Activated naive CD8-positive, alpha-beta T cell treated with anti-CD3 and anti-CD28 coated beads, Interleukin-2, amount 50 U/mL, for 24 hours (primary cell): ENCODE measurements around the gene BIRC2.
"Not testable (repeated sequence)": the region's sequence is repeated elsewhere in the genome, so short reads cannot be mapped to it uniquely, and the experiment has no call there.

Experiments
- ATAC-seq: fragments of 150-1000 bp; cut with Tn5 transposase; one replicate; pipeline ENCODE4 v1.10.0; 2021
- DNase-seq: peaks from one replicate; pipeline ENCODE4 v3.0.0; 2021
- H3K27ac Mint-ChIP-seq: one replicate; pipeline ENCODE4 v1.8.0; 2021; ENCODE audit warnings: mild to moderate bottlenecking, mixed read lengths
- H3K27me3 Mint-ChIP-seq: one replicate; pipeline ENCODE4 v1.8.0; 2021; ENCODE audit warnings: mixed read lengths
- H3K36me3 Mint-ChIP-seq: one replicate; pipeline ENCODE4 v1.8.0; 2021; ENCODE audit warnings: low read depth, mixed read lengths
- H3K4me1 Mint-ChIP-seq: one replicate; pipeline ENCODE4 v1.8.0; 2021; ENCODE audit warnings: mixed read lengths
- H3K4me3 Mint-ChIP-seq: one replicate; pipeline ENCODE4 v1.8.0; 2021; ENCODE audit warnings: mild to moderate bottlenecking, moderate library complexity, mixed read lengths
- H3K9me3 Mint-ChIP-seq: one replicate; pipeline ENCODE4 v1.8.0; 2021; ENCODE audit warnings: mixed read lengths

Gene BIRC2

GRCh38 chr11:102341844-102342318, 5.1 kb upstream of the BIRC2 start:
- H3K27me3 Mint-ChIP-seq: no peaks in the 10 kb centered on the region
- no peak overlapping the region for H3K4me3 Mint-ChIP-seq
- no peak overlapping the region for H3K27ac Mint-ChIP-seq
- H3K9me3 Mint-ChIP-seq: no peaks in the 10 kb centered on the region
- peak; percentile 46 for ATAC-seq
- peak; percentile 74 for DNase-seq
- peaks cover 21% of the 10 kb centered on the region for H3K36me3 Mint-ChIP-seq
- H3K4me1 Mint-ChIP-seq: peaks cover 51% of the 10 kb centered on the region

- DNase-seq: no peak
- Mint-ChIP-seq H3K4me3 (no peak overlapping the region), H3K36me3 (peaks cover 18% of the 10 kb centered on the region), H3K27me3 (no peaks in the 10 kb centered on the region), H3K9me3 (no peaks in the 10 kb centered on the region), H3K27ac (no peak overlapping the region), H3K4me1 (peaks cover 50% of the 10 kb centered on the region)
- no peak for ATAC-seq
These were observed 3.2 kb upstream of the BIRC2 start for GRCh38 chr11:102343809-102344208.

- Mint-ChIP-seq H3K27ac (peak overlapping the region; percentile 98), H3K9me3 (no peaks in the 10 kb centered on the region), H3K4me3 (peak overlapping the region; percentile 91), H3K4me1 (peaks cover 53% of the 10 kb centered on the region), H3K36me3 (peaks cover 25% of the 10 kb centered on the region), H3K27me3 (no peaks in the 10 kb centered on the region)
- DNase-seq (no peak), ATAC-seq (no peak)
These were observed 1.1 kb upstream of the BIRC2 start for GRCh38 chr11:102345904-102346303.

- Mint-ChIP-seq H3K36me3 (peaks cover 28% of the 10 kb centered on the region), H3K27ac (peak overlapping the region; percentile 98), H3K27me3 (no peaks in the 10 kb centered on the region), H3K4me3 (peak overlapping the region; percentile 91), H3K4me1 (peaks cover 54% of the 10 kb centered on the region), H3K9me3 (no peaks in the 10 kb centered on the region)
- ATAC-seq (no peak), DNase-seq (no peak)
These were observed 612 bp upstream of the BIRC2 start for GRCh38 chr11:102346456-102346747.

DNA sequence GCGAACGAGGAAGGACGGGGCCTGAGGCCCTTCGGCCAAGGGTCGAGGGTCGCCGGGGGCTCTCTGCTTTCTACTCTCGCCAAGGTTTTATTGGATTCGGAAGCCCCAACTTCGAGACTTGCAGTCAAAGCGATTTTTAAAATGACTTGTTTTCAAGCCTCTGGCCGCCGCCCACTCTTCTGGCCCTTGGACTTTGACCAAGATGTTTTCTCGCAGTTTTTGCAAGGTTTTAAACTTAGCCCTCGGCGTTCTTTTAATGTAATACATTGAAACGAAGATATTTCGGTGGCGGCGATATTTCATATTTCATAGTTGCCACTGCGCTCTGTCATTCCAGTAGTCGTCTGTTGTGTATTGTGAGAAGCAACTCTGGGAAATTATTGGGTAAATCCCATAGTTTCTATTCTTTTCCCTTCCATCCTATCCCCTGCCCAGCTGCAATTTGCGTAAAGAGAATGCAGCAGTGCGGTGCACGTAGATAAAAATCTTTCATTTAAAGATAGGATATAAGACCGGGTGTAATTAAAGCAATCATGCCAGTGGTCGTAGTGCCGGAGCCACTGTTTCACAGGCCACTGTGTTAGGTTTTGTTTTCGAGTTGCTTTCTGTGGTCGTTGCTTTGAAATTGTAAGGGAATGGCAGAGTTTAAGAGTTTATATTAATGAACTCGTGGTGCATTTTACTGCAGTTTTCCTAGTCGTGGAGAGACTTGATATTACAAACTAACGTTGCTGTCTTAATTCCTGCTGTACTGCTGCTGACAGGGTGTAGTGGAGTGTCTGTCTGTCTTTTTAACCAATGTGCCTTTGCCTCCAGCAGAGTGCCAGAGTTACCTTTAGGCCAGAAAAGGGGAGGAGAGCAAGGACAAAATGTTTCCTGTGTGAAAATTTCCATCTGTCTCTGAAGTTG, 702 bp downstream of the BIRC2 start:
- H3K36me3 Mint-ChIP-seq: peaks cover 36% of the 10 kb centered on the region
- DNase-seq (no peak), ATAC-seq (peak; percentile 13)
- no peaks in the 10 kb centered on the region for H3K9me3 Mint-ChIP-seq
- peak overlapping the region; percentile 98 for H3K27ac Mint-ChIP-seq
- H3K4me1 Mint-ChIP-seq: peaks cover 49% of the 10 kb centered on the region
- no peaks in the 10 kb centered on the region for H3K27me3 Mint-ChIP-seq
- H3K4me3 Mint-ChIP-seq: peak overlapping the region; percentile 91

DNA sequence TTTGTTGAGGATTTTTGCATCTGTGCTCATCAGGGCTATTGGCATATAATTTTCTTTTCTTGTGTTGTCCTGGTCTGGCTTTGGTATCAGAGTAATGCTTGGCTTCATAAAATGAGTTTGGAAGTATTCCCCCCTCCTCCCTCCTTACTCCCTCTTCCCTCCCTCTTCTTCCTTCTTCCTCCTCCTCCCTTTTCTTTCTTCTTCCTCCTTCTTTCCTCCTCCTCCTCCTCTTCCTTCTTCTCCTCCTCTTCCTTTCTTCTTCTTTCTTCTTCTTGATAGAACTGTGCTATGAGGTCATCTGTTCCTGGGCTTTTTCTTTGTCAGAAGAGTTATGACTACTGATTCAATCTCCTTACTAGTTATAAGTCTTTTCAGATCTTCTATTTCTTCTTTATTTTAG, 10.1 kb downstream of the BIRC2 start:
- Mint-ChIP-seq H3K4me3 (no peak overlapping the region), H3K27ac (no peak overlapping the region), H3K4me1 (peaks cover 43% of the 10 kb centered on the region), H3K9me3 (peaks cover 23% of the 10 kb centered on the region), H3K27me3 (no peaks in the 10 kb centered on the region), H3K36me3 (peaks cover 80% of the 10 kb centered on the region)
- ATAC-seq (no peak), DNase-seq (no peak)

DNA sequence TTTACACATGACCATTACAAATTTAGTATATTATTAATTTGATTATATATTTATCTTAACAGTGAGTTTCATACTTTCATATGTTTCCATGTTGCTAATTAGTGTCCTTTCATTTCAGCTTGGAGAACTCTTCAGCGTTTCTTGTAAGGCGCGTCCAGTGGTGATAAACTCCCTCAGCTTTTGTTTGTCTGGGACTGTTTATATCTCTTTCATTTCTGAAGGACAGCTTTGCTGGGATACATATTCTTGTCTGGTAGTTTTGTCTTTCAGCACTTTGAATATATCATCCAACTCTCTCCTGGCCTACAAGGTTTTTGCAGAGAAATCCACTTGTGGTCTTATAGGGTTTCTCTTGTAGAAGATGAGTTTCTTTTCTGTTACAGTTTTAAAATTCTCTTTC, 12.4 kb downstream of the BIRC2 start:
- H3K27me3 Mint-ChIP-seq: no peaks in the 10 kb centered on the region
- ATAC-seq (no peak), DNase-seq (no peak)
- no peak overlapping the region for H3K4me3 Mint-ChIP-seq
- peaks cover 81% of the 10 kb centered on the region for H3K36me3 Mint-ChIP-seq
- peaks cover 46% of the 10 kb centered on the region for H3K4me1 Mint-ChIP-seq
- H3K9me3 Mint-ChIP-seq: peaks cover 23% of the 10 kb centered on the region
- H3K27ac Mint-ChIP-seq: no peak overlapping the region

- H3K36me3 Mint-ChIP-seq: peaks cover 77% of the 10 kb centered on the region
- no peaks in the 10 kb centered on the region for H3K27me3 Mint-ChIP-seq
- ATAC-seq (no peak), DNase-seq (no peak)
- peaks cover 46% of the 10 kb centered on the region for H3K4me1 Mint-ChIP-seq
- H3K9me3 Mint-ChIP-seq: peaks cover 18% of the 10 kb centered on the region
- peak overlapping the region; percentile 71 for H3K27ac Mint-ChIP-seq
- no peak overlapping the region for H3K4me3 Mint-ChIP-seq
These were observed 13.7 kb downstream of the BIRC2 start for GRCh38 chr11:102360681-102361080.

GRCh38 chr11:102361086-102362031, 14.3 kb downstream of the BIRC2 start:
- Mint-ChIP-seq H3K36me3 (peaks cover 77% of the 10 kb centered on the region), H3K4me1 (peaks cover 48% of the 10 kb centered on the region), H3K27ac (peak overlapping the region; percentile 41), H3K27me3 (no peaks in the 10 kb centered on the region), H3K4me3 (peak overlapping the region; percentile 22), H3K9me3 (peaks cover 15% of the 10 kb centered on the region)
- DNase-seq (no peak), ATAC-seq (peak; percentile 89)

- no peak for ATAC-seq
- Mint-ChIP-seq H3K4me1 (peaks cover 48% of the 10 kb centered on the region), H3K27me3 (no peaks in the 10 kb centered on the region), H3K36me3 (peaks cover 69% of the 10 kb centered on the region), H3K4me3 (no peak overlapping the region), H3K9me3 (peaks cover 4% of the 10 kb centered on the region), H3K27ac (peak overlapping the region; percentile 14)
- DNase-seq: no peak
These were observed 18.0 kb downstream of the BIRC2 start for GRCh38 chr11:102364991-102365390.

- ATAC-seq: no peak
- Mint-ChIP-seq H3K27ac (no peak overlapping the region), H3K9me3 (no peaks in the 10 kb centered on the region), H3K27me3 (no peaks in the 10 kb centered on the region), H3K4me3 (no peak overlapping the region), H3K4me1 (peaks cover 33% of the 10 kb centered on the region), H3K36me3 (peaks cover 55% of the 10 kb centered on the region)
- DNase-seq: no peak
These were observed 20.4 kb downstream of the BIRC2 start for GRCh38 chr11:102367364-102367763.

GRCh38 chr11:102368472-102368871, 21.5 kb downstream of the BIRC2 start:
- Mint-ChIP-seq H3K27ac (no peak overlapping the region), H3K4me3 (no peak overlapping the region), H3K27me3 (no peaks in the 10 kb centered on the region), H3K36me3 (peaks cover 49% of the 10 kb centered on the region), H3K4me1 (peaks cover 29% of the 10 kb centered on the region), H3K9me3 (no peaks in the 10 kb centered on the region)
- ATAC-seq (peak; percentile 86), DNase-seq (no peak)

DNA sequence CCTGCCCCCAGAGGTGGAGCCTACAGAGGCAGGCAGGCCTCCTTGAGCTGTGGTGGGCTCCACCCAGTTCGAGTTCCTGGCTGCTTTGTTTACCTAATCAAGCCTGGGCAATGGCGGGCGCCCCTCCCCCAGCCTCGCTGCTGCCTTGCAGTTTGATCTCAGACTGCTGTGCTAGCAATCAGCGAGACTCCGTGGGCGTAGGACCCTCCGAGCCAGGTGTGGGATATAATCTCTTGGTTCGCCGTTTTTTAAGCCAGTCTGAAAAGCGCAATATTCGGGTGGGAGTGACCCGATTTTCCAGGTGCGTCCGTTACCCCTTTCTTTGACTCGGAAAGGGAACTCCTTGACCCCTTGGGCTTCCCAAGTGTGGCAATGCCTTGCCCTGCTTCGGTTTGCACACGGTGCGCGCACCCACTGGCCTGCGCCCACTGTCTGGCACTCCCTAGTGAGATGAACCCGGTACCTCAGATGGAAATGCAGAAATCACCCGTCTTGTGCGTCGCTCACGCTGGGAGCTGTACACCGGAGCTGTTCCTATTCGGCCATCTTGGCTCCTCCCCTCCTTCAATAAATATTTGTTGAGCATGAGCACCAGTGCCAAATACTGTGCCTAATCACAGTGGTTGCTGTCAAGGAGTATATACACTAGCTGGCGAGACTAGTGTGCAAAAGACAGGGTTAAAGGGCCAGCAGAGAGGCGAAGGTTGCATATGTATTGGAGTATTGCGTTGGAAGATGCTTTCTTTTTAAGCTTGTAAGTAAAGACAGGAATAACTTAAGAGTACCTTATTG, 27.8 kb downstream of the BIRC2 start:
- Mint-ChIP-seq H3K4me1 (peaks cover 23% of the 10 kb centered on the region), H3K36me3 (peaks cover 41% of the 10 kb centered on the region)
- not testable (repeated sequence) for H3K27ac Mint-ChIP-seq, H3K27me3 Mint-ChIP-seq, DNase-seq, H3K4me3 Mint-ChIP-seq, ATAC-seq, H3K9me3 Mint-ChIP-seq

- H3K4me3 Mint-ChIP-seq: no peak overlapping the region
- no peaks in the 10 kb centered on the region for H3K9me3 Mint-ChIP-seq
- no peak for ATAC-seq
- peaks cover 47% of the 10 kb centered on the region for H3K36me3 Mint-ChIP-seq
- no peaks in the 10 kb centered on the region for H3K27me3 Mint-ChIP-seq
- peak overlapping the region; percentile 7 for H3K27ac Mint-ChIP-seq
- DNase-seq: no peak
- peaks cover 23% of the 10 kb centered on the region for H3K4me1 Mint-ChIP-seq
These were observed 28.8 kb downstream of the BIRC2 start for GRCh38 chr11:102375720-102376399.
